ENCODE data around the gene CIT.

- TF ChIP-seq CTCF (IDR thresholded peaks at IDR 0.05) (no peak), POLR2A (IDR thresholded peaks at IDR 0.05) (no peak), POLR2AphosphoS5 (IDR thresholded peaks at IDR 0.05; ENCODE audit: insufficient read depth in 1 of 2, low read depth in 1 of 2) (no peak)
Measured at GRCh38 chr12:119695034-119695433, 182.1 kb downstream of the CIT start.

Data from vagina (tissue), 2 donors.